Measurements from ENCODE around the gene CHCHD10.

Gene CHCHD10

DNA sequence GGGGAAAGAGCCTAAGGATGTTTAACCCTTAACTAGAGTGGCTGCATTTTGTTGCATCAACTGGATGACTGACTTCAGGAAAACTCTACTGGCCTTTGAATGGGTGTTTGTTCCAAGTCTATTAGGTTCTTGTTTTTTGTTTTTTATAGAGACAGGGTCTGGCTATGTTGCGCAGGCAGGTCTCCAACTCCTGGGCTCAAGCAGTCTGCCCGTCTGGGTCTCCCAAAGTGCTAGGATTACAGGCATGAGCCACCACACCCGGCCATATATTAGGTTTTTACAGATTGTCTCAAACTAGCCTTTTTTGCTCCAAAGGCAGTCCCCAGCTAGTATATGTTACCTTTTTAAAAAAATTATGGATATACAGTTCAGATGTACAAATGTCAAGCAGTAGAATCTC is 20.1 kb upstream of the CHCHD10 start:
- FAIRE-seq (no peak), DNase-seq (ENCODE audit: low spot score) (no peak)

- DNase-seq (ENCODE audit: low spot score) = no peak
Measured at GRCh38 chr22:23787600-23787896, 19.8 kb upstream of the CHCHD10 start.

GRCh38 chr22:23786752-23787599 is 19.2 kb upstream of the CHCHD10 start, which contains the start of gene SMARCB1:
SMARCB1 (plus strand) TSS chr22:23786966; CDS start chr22:23787170, 204 bp downstream.
- FAIRE-seq (peak; percentile 95), DNase-seq (ENCODE audit: low spot score) (peak; percentile 98)

More at GRCh38 chr22:23787600-23787896, 19.8 kb upstream of the CHCHD10 start:
- no peak for FAIRE-seq

DNA sequence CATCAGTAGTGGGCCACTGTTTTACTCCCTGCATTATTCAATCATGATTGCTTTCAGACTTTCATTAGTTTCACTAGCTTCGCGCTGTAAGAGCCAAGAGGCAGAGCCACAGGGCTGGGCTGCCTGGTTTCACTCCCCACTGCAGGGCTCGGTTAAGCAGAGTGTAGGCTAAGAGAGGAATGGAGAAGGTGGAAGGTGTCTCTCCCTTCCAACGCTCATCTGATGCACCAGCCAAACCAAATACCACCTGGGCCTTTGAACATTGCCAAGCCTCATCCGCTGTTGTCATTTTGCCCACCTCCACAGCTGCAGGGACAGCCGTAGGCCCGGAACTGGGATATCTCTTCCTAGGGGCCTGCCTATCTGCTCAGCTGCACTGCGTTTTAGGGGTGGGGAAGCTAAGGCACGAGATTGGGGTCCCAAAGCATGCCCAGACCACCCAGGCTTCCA is 18.5 kb upstream of the CHCHD10 start:
- DNase-seq (ENCODE audit: low spot score) (no peak), FAIRE-seq (no peak)

DNA sequence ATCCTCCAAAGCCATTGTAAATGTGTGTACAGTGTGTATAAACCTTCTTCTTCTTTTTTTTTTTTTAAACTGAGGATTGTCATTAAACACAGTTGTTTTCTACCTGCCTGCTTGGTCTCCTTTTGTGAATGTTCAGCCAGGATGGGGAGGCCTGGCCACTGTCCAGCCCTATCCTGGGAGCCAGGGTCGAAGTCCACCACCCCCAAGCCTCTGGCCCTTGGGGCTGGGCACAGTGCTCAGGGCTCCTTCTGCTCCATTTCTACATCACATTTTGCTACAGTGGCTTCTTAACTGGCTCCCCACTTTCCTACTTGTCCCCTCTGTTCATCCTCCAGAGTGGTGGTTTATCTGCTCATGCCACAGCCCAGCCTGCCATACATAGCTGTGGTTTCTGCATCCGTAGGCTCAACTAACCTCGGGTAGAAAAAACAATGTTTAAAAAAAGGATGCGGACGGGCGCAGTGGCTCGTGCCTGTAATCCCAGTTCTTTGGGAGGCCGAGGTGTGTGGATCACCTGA is 16.5 kb upstream of the CHCHD10 start:
- FAIRE-seq = no peak
- DNase-seq (ENCODE audit: low spot score) = peak; percentile 67

GRCh38 chr22:23783265-23784150 is 15.7 kb upstream of the CHCHD10 start:
- peak; percentile 82 for FAIRE-seq

GRCh38 chr22:23782703-23783102 is 14.9 kb upstream of the CHCHD10 start:
- DNase-seq (ENCODE audit: low spot score) (no peak), FAIRE-seq (peak; percentile 61)

More at GRCh38 chr22:23783265-23784150, 15.7 kb upstream of the CHCHD10 start:
- no peak for DNase-seq (ENCODE audit: low spot score)

- no peak for FAIRE-seq
- DNase-seq (ENCODE audit: low spot score) = no peak
Measured at GRCh38 chr22:23782252-23782651, 14.5 kb upstream of the CHCHD10 start.

- peak; percentile 90 for FAIRE-seq
- peak; percentile 78 for DNase-seq (ENCODE audit: low spot score)
Measured at GRCh38 chr22:23781511-23782183, 13.9 kb upstream of the CHCHD10 start.

GRCh38 chr22:23781065-23781464 is 13.3 kb upstream of the CHCHD10 start:
- DNase-seq (ENCODE audit: low spot score) (no peak), FAIRE-seq (peak; percentile 61)

GRCh38 chr22:23780146-23780748 is 12.5 kb upstream of the CHCHD10 start:
- FAIRE-seq = peak; percentile 53
- DNase-seq (ENCODE audit: low spot score) = no peak

GRCh38 chr22:23779731-23780130 is 12.0 kb upstream of the CHCHD10 start:
- FAIRE-seq (peak; percentile 79), DNase-seq (ENCODE audit: low spot score) (no peak)

- peak; percentile 58 for FAIRE-seq
- no peak for DNase-seq (ENCODE audit: low spot score)
Measured at GRCh38 chr22:23779083-23779482, 11.3 kb upstream of the CHCHD10 start.

- DNase-seq (ENCODE audit: low spot score) = no peak
- peak; percentile 88 for FAIRE-seq
Measured at GRCh38 chr22:23778577-23778900, 10.8 kb upstream of the CHCHD10 start.

- no peak for DNase-seq (ENCODE audit: low spot score)
Measured at GRCh38 chr22:23777776-23778576, 10.2 kb upstream of the CHCHD10 start.

DNA sequence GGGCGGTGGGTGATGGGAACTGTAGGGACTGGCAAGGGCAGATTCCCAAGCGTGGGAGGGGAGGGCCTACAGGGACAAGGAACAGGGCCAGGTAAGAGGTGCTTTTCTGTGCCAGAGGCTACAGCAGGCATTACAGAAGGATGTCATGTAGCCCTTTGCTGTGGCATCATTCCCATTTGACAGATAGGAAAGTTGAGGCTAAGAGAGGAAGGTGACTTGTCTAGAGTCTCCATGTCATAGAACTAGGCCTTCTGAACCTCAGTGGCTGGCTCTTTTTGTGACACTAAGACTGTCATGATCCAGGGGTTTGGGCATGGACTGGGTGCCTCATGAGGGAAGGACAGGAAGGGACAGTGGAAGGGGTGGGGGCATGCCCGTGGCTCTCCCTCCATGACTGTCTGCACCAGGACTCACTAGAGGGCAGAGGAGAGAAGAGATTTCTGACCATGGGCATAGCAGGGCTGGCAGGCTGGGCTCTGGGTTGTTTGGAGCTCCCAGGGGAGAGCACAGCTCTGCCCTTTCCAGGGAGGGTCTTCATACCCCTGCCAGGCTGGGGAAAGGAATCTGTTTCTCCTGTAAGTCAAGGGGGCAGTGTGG is 8.1 kb upstream of the CHCHD10 start:
- FAIRE-seq (no peak), DNase-seq (ENCODE audit: low spot score) (no peak)

More at GRCh38 chr22:23777776-23778576, 10.2 kb upstream of the CHCHD10 start:
- no peak for FAIRE-seq

- peak; percentile 77 for DNase-seq (ENCODE audit: low spot score)
- no peak for FAIRE-seq
Measured at GRCh38 chr22:23774922-23775436, 7.2 kb upstream of the CHCHD10 start.

- DNase-seq (ENCODE audit: low spot score) (no peak), FAIRE-seq (peak; percentile 89)
Measured at GRCh38 chr22:23774114-23774921, 6.5 kb upstream of the CHCHD10 start.

All from urothelium cell line (cell line).